Measurements from ENCODE around the gene TENM4.
"Not testable (repeated sequence)": the region's sequence is repeated elsewhere in the genome, so short reads cannot be mapped to it uniquely, and the experiment has no call there.

Gene TENM4

DNA sequence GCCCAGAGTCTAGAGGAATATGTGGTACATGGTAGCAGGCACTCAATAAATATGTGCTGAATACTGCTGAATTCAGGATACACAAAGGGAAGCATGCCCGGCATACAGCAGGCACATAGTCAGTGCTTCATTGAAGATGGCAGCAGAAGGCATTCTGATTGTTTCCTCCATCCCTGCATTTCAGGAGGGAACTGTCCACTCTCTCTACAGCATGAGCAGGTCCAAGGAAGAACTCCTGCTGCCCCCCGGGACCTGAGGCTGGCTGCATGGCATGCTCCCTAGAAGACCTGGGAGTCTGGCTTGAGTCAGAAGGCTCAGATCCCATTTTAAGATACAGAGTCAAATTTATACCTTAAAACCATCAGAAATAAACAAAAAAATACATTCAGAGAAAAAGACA, 546.8 kb downstream of the TENM4 start:
- TF ChIP-seq, protein P1, sequence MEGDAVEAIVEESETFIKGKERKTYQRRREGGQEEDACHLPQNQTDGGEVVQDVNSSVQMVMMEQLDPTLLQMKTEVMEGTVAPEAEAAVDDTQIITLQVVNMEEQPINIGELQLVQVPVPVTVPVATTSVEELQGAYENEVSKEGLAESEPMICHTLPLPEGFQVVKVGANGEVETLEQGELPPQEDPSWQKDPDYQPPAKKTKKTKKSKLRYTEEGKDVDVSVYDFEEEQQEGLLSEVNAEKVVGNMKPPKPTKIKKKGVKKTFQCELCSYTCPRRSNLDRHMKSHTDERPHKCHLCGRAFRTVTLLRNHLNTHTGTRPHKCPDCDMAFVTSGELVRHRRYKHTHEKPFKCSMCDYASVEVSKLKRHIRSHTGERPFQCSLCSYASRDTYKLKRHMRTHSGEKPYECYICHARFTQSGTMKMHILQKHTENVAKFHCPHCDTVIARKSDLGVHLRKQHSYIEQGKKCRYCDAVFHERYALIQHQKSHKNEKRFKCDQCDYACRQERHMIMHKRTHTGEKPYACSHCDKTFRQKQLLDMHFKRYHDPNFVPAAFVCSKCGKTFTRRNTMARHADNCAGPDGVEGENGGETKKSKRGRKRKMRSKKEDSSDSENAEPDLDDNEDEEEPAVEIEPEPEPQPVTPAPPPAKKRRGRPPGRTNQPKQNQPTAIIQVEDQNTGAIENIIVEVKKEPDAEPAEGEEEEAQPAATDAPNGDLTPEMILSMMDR (IDR thresholded peaks at IDR 0.05; ENCODE audit: low read depth, low read length), result no peak

DNA sequence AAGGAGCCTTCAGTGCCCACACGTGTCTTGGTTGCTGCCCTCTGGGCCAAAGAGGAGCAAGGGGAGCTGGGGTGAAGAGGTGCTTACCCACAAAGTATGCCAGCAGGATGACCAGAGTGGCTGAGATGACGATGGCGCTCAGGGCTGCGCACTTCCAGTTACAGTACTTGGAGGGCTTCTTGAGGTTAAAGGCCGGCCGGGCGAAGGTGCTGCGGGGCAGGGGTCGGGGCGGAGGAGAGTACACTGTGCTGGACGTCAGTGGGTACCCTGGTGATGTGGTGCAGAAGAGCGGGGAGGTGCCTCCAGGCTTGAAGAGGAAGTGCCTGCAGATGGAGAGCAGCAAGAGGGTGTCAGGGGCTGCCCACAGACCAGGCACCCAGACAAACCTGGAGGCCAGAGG, 551.1 kb downstream of the TENM4 start:
- TF ChIP-seq, protein P1 (IDR thresholded peaks at IDR 0.05; ENCODE audit: low read depth, low read length), result no peak
- no peak for DNase-seq (ENCODE audit: extremely low read depth, low read depth)

More for the DNA sequence above, 546.8 kb downstream of the TENM4 start:
- DNase-seq (ENCODE audit: extremely low read depth, low read depth), result no peak

DNA sequence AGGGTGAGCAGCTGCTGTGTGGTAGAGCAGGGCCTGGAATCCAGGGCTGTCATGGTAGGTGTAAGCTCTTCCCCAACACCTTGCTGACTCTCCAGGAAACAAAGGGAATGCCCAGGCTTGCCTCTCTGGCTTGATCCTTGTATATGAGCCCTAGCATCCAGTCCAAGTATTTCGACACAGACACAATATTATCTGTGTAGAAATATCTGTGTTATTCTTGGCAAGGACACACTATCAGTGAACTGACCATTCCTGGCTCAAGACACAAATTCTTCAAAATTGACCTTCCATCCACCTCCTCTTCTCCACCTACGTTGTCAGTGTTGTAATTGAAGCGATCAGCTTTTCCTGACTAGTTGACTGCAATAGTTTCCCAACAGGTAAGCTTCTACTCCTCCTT, 554.2 kb downstream of the TENM4 start:
- DNase-seq (ENCODE audit: extremely low read depth, low read depth), result no peak
- TF ChIP-seq, protein P1 (IDR thresholded peaks at IDR 0.05; ENCODE audit: low read depth, low read length), result no peak

DNA sequence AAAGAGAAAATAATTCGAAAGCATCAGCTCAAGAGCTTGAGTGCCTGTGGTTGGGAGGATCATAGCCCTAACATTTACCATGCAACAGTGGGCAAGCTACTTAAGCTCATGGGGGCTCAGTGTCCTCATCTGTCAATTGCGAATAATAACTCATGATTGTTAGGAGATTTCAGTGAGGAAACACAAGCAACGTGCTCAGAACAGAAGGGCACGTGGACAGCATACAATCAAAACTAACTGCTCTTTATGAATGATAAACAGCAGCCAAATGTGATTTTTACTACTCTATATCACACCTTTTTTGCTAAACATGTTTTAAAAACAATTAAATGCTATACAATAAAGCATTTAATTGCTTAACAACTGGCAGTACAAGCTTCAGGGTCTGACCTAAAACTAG, 556.1 kb downstream of the TENM4 start:
- TF ChIP-seq, protein P1 (IDR thresholded peaks at IDR 0.05; ENCODE audit: low read depth, low read length), result no peak
- no peak for DNase-seq (ENCODE audit: extremely low read depth, low read depth)

DNA sequence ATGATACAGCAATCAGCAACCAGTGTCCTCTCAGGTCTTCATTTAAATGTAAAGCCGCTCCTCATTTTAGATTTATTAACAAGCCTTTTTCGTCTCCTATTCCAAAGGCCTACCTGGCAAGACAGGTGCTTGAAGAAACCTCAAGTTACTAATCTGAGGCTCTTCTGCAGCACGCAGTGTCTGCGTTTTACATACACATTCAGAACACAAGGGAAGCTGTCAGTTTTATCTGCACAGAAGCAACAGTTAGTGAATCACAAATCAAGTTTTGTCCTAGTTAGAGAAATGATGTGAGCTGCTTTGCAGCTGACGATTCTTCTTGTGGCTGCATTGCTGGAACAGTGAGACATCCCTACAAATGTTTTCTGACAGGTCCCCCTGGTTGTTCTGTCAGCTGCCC, 557.3 kb downstream of the TENM4 start:
- TF ChIP-seq, protein P1 (IDR thresholded peaks at IDR 0.05; ENCODE audit: low read depth, low read length), result no peak
- no peak for DNase-seq (ENCODE audit: extremely low read depth, low read depth)

DNA sequence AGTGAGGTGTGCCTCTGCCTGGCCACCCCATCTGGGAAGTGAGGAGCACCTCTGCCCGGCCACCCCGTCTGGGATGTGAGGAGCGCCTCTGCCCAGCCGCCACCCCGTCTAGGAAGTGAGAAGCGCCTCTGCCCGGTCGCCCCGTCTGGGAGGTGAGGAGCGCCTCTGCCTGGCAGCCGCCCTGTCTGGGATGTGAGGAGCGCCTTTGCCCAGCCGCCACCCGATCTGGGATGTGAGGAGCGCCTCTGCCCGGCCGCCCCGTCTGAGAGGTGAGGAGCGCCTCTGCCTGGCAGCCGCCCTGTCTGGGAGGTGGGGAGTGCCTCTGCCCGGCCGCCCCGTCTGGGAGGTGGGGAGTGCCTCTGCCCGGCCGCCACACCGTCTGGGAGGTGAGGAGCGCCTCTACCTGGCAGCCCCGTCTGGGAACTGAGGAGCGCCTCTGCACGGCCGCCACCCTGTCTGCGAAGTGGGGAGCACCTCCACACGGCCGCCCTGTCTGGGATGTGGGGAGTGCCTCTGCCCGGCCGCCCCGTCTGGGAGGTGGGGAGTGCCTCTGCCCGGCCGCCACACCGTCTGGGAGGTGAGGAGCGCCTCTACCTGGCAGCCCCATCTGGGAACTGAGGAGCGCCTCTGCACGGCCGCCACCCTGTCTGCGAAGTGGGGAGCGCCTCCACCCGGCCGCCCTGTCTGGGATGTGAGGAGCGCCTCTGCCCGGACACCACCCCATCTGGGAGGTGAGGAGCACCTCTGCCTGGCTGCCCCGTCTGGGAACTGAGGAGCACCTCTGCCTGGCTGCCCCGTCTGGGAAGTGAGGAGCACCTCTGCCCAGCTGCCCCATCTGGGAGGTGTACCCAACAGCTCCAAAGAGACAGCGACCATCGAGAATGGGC, 561.5 kb downstream of the TENM4 start:
- not testable (repeated sequence) for DNase-seq (ENCODE audit: extremely low read depth, low read depth)

DNA sequence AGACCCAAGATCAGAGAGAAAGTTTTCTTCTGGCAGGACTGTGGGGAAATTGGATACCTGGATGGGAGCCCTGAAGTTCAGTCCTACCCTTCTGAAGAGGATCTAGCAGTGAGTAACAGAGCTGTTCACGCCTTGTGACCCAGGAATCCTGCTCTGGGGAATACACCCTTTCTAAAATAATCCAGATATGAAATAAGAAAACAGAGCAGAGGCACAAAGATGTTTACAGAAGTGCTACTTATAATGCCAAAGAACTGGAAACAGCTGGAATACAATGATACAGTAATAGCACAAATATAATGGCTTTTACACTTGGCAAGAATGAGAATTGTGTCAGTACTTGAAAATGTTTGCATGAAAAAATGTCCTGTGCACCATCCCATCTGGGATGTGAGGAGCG, 562.2 kb downstream of the TENM4 start:
- TF ChIP-seq, protein P1 (IDR thresholded peaks at IDR 0.05; ENCODE audit: low read depth, low read length), result no peak
- DNase-seq (ENCODE audit: extremely low read depth, low read depth), result no peak

DNA sequence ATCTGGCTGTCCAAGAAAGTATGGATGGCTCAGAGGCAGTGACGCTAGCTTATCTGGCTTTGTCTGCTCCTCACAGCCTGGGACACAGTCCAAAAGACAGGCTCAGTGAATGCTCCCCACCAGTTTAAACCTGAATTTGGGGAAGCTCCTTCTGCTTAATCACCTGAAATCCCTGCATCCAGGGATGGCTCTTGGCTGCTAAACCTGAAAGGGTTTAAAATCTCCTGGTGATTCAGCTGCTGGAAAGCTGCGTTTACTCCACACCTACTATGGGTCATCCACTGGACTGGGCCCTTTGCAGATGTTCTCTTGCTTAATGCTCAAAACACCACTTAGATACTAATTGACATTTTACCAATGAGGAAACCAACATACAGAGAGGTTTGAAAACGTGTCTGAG, 564.2 kb downstream of the TENM4 start:
- no peak for DNase-seq (ENCODE audit: extremely low read depth, low read depth)
- TF ChIP-seq, protein P1 (IDR thresholded peaks at IDR 0.05; ENCODE audit: low read depth, low read length), result no peak

Measured in AG09319 (cell line).